Measurements from ENCODE around the gene PRIM1. TPM values are rescaled to one million over a fixed set of nuclear protein-coding genes. Genes with fewer than 3 reads are reported as not detected.

PRIM1 gene
- total and polyA plus RNA-seq, 2 of the 13 experiments (the other 11 are each of a cell fraction or from before 2014, with no cell fraction given), result 30.0 to 47.3 TPM

DNA sequence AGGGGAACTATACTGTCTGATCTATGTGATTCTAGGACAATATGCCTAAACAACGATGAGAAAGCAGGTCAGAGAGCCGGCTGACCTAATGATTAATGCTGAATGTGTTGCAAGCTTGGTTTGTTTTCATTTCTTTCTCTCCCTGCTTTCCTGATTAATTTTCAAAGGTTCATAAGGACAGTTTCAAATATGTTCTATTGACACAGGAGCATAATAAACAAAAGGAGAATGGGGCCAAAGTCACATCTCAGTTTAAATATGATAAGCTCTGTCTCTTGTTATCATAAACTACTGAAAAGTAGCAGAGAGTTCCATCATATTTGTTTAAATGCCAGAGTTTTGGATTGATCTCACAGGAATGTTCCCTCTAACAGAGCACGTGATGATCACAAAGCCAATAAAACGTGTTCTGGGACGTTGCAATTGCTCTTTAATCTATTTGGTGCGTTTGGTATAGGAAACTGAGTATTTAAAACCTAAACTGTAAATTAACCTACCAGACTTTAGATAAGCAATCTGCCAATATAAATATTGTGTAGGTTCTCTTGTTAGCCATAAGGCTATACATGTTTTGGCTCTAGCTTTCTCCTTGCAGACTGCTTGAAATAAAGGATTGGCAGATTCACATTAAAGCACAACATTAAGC lies 7.3 kb upstream of the PRIM1 start (continued):
- TF ChIP-seq, protein P1, sequence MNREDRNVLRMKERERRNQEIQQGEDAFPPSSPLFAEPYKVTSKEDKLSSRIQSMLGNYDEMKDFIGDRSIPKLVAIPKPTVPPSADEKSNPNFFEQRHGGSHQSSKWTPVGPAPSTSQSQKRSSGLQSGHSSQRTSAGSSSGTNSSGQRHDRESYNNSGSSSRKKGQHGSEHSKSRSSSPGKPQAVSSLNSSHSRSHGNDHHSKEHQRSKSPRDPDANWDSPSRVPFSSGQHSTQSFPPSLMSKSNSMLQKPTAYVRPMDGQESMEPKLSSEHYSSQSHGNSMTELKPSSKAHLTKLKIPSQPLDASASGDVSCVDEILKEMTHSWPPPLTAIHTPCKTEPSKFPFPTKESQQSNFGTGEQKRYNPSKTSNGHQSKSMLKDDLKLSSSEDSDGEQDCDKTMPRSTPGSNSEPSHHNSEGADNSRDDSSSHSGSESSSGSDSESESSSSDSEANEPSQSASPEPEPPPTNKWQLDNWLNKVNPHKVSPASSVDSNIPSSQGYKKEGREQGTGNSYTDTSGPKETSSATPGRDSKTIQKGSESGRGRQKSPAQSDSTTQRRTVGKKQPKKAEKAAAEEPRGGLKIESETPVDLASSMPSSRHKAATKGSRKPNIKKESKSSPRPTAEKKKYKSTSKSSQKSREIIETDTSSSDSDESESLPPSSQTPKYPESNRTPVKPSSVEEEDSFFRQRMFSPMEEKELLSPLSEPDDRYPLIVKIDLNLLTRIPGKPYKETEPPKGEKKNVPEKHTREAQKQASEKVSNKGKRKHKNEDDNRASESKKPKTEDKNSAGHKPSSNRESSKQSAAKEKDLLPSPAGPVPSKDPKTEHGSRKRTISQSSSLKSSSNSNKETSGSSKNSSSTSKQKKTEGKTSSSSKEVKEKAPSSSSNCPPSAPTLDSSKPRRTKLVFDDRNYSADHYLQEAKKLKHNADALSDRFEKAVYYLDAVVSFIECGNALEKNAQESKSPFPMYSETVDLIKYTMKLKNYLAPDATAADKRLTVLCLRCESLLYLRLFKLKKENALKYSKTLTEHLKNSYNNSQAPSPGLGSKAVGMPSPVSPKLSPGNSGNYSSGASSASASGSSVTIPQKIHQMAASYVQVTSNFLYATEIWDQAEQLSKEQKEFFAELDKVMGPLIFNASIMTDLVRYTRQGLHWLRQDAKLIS (CRISPR knock-in tag; IDR thresholded peaks at IDR 0.05), result no peak
- TF ChIP-seq DNMT3B (CRISPR knock-in tag; conservative IDR thresholded peaks at IDR 0.05) (no peak), SRSF4 (IDR thresholded peaks at IDR 0.05; ENCODE audit: low read depth, low read length, poor library complexity, severe bottlenecking) (no peak), ARNT2 (CRISPR knock-in tag; IDR thresholded peaks at IDR 0.05; ENCODE audit: low read depth) (0 out of 2 replicates have a peak, but pooled peaks have one; percentile 54), ZFAT (CRISPR knock-in tag; conservative IDR thresholded peaks at IDR 0.05) (no peak), ZMYM4 (CRISPR knock-in tag; IDR thresholded peaks at IDR 0.05) (peak; percentile 25; the same call in 1 of the 2 replicates), HHEX (CRISPR knock-in tag; IDR thresholded peaks at IDR 0.05) (peak; percentile 72; the same call in 1 of the 2 replicates), IRF2 (CRISPR knock-in tag; IDR thresholded peaks at IDR 0.05) (peak; percentile 38; the same call in 1 of the 2 replicates), KDM6A (CRISPR knock-in tag; IDR thresholded peaks at IDR 0.05; ENCODE audit: low read depth) (peak; percentile 84; the same call in 1 of the 2 replicates), ZKSCAN8 (CRISPR knock-in tag; IDR thresholded peaks at IDR 0.05; ENCODE audit: borderline replicate concordance) (no peak), NR2F6 (IDR thresholded peaks at IDR 0.05) (peak; percentile 94), NR2F6 (CRISPR knock-in tag; IDR thresholded peaks at IDR 0.05) (peak; percentile 66), ZNF225 (CRISPR knock-in tag; IDR thresholded peaks at IDR 0.05) (no peak), IRX3 (CRISPR knock-in tag; IDR thresholded peaks at IDR 0.05; ENCODE audit: borderline replicate concordance, low read depth) (no peak), HNF4G (IDR thresholded peaks at IDR 0.05; ENCODE audit: borderline replicate concordance, low read depth, low read length) (peak; percentile 36; the same call in 1 of the 2 replicates), HNF4G (CRISPR knock-in tag; IDR thresholded peaks at IDR 0.05; ENCODE audit: borderline replicate concordance, low read depth) (no peak), ZNF660 (CRISPR knock-in tag; IDR thresholded peaks at IDR 0.05; ENCODE audit: borderline replicate concordance, low read depth) (no peak), NFIC (IDR thresholded peaks at IDR 0.05; ENCODE audit: low read length) (peak; percentile 91; the same call in 1 of the 2 replicates), NAIF1 (CRISPR knock-in tag; IDR thresholded peaks at IDR 0.05; ENCODE audit: borderline replicate concordance) (0 out of 2 replicates have a peak, but pooled peaks have one; percentile 13), CEBPB (IDR thresholded peaks at IDR 0.05; ENCODE audit: borderline replicate concordance, low read depth, low read length) (peak; percentile 79), BORCS8-MEF2B (CRISPR knock-in tag; IDR thresholded peaks at IDR 0.05) (no peak)
- TF ChIP-seq, protein P2, sequence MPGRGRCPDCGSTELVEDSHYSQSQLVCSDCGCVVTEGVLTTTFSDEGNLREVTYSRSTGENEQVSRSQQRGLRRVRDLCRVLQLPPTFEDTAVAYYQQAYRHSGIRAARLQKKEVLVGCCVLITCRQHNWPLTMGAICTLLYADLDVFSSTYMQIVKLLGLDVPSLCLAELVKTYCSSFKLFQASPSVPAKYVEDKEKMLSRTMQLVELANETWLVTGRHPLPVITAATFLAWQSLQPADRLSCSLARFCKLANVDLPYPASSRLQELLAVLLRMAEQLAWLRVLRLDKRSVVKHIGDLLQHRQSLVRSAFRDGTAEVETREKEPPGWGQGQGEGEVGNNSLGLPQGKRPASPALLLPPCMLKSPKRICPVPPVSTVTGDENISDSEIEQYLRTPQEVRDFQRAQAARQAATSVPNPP (CRISPR knock-in tag; IDR thresholded peaks at IDR 0.05), result peak; percentile 50; the same call in 1 of the 2 replicates
- TF ChIP-seq, protein P3, sequence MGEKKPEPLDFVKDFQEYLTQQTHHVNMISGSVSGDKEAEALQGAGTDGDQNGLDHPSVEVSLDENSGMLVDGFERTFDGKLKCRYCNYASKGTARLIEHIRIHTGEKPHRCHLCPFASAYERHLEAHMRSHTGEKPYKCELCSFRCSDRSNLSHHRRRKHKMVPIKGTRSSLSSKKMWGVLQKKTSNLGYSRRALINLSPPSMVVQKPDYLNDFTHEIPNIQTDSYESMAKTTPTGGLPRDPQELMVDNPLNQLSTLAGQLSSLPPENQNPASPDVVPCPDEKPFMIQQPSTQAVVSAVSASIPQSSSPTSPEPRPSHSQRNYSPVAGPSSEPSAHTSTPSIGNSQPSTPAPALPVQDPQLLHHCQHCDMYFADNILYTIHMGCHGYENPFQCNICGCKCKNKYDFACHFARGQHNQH (CRISPR knock-in tag; IDR thresholded peaks at IDR 0.05), result peak; percentile 19; the same call in 1 of the 2 replicates
